Thoracic aorta (tissue), 2 donors: ENCODE measurements around the gene CITED2. TPM values are rescaled to one million over a fixed set of nuclear protein-coding genes. Genes with fewer than 3 reads are reported as not detected.

Experiments
- ATAC-seq: fragments of 150-250 bp; one replicate; pipeline ENCODE4 v1.8.0; 2017; ENCODE audit warnings: low read depth; ENCODE audit not compliant: insufficient number of reproducible peaks, low FRiP score
- DNase-seq: peaks from one replicate; pipeline ENCODE4 v3.0.0-alpha.2; 2020; ENCODE audit warnings: low spot score
- H3K27ac ChIP-seq, 2 donors: fragments of 200-600 bp; sonication (generic); 1 replicate in 1 of 2; 2 replicates in 1 of 2; pipeline ENCODE4 v1.5.1; 2016; ENCODE audit warnings: mild to moderate bottlenecking in 2 of 2, moderate library complexity in 2 of 2
- H3K27me3 ChIP-seq: fragments of 200-600 bp; sonication (generic); replicated peaks from 2 replicates; pipeline ENCODE4 v1.6.0; 2016; ENCODE audit warnings: mild to moderate bottlenecking; ENCODE audit not compliant: insufficient read depth
- H3K36me3 ChIP-seq: fragments of 200-600 bp; sonication (generic); one replicate; pipeline ENCODE4 v1.5.1; 2016
- H3K4me1 ChIP-seq, 2 donors: fragments of 200-600 bp; sonication (generic); 1 replicate in 1 of 2; 2 replicates in 1 of 2; pipeline versions ENCODE4 v1.5.1 to v1.6.0; 2016; ENCODE audit warnings: low read depth in 2 of 2, mild to moderate bottlenecking in 1 of 2; ENCODE audit not compliant: control insufficient read depth in 1 of 2
- H3K4me3 ChIP-seq: fragments of 200-600 bp; sonication (generic); 2 replicates; pipeline ENCODE4 v1.5.1; 2016; ENCODE audit warnings: mild to moderate bottlenecking
- H3K9me3 ChIP-seq: fragments of 200-600 bp; sonication (generic); 2 replicates; pipeline ENCODE4 v1.5.1; 2016
- total RNA-seq, 2 donors: library from RNA; depleted of rRNA; stranded (reverse); fragments of >200 nt; gene quantifications; one replicate each; pipeline versions ENCODE4 v1.1.0 to v1.2.3, GENCODE V29; 2016
- TF ChIP-seq, protein P1 (sequence below): fragments of 200-600 bp; sonication (generic); IDR thresholded peaks from one replicate; pipeline ENCODE4 v1.5.1; 2019; ENCODE audit warnings: antibody characterized with exemption

The CITED2 gene
- total RNA-seq, 2 donors from 2014 or later, result 43.5 to 62.7 TPM

DNA sequence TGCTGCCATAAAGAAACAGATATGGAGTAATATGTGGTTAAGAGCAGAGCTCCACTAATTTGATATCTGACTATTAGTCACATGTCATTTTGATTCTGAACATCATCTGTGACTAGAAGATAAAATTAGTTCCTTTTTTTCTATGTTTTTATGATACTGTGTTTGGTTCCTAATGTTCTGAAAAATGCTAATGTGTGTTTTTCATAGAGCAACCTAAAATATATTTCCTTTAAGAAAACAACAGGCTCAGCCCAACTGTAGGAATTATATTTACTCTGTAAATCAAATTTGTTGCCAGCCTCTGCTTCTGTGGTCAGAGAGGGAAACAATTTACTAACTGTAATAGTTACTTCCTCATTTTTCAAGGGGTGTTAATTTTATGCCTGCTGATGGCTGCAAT is 49.3 kb downstream of the CITED2 start:
- Histone ChIP-seq H3K36me3 (no peaks in the 10 kb centered on the region), H3K4me1 (peaks cover 0 to 2% of the 10 kb centered on the region in 2 donors), H3K9me3 (no peaks in the 10 kb centered on the region), H3K27ac (no peak overlapping the region), H3K27me3 (no peaks in the 10 kb centered on the region), H3K4me3 (no peak overlapping the region)
- no peak for ATAC-seq
- TF ChIP-seq, protein P1, sequence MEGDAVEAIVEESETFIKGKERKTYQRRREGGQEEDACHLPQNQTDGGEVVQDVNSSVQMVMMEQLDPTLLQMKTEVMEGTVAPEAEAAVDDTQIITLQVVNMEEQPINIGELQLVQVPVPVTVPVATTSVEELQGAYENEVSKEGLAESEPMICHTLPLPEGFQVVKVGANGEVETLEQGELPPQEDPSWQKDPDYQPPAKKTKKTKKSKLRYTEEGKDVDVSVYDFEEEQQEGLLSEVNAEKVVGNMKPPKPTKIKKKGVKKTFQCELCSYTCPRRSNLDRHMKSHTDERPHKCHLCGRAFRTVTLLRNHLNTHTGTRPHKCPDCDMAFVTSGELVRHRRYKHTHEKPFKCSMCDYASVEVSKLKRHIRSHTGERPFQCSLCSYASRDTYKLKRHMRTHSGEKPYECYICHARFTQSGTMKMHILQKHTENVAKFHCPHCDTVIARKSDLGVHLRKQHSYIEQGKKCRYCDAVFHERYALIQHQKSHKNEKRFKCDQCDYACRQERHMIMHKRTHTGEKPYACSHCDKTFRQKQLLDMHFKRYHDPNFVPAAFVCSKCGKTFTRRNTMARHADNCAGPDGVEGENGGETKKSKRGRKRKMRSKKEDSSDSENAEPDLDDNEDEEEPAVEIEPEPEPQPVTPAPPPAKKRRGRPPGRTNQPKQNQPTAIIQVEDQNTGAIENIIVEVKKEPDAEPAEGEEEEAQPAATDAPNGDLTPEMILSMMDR, result no peak
- DNase-seq, result no peak

DNA sequence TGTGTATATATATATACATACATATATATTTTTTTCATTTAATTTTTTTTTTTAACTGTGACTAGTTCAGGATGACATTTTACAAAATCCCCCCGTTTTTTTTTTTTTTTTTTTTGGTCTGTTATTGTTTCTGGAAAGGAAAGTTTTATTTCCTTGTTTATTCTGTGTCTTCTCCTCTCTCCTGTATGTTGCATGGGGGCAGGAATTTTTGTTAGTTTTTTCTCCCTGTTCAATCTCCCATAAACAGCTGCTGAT is 50.2 kb downstream of the CITED2 start:
- no peaks in the 10 kb centered on the region for H3K27me3 ChIP-seq
- no peaks in the 10 kb centered on the region for H3K9me3 ChIP-seq
- H3K4me1 ChIP-seq, result peaks cover 0 to 2% of the 10 kb centered on the region in 2 donors
- H3K4me3 ChIP-seq, result no peak overlapping the region
- DNase-seq, result no peak
- H3K36me3 ChIP-seq, result no peaks in the 10 kb centered on the region
- no peak overlapping the region for H3K27ac ChIP-seq
- no peak for ATAC-seq
- TF ChIP-seq, protein P1, result no peak

DNA sequence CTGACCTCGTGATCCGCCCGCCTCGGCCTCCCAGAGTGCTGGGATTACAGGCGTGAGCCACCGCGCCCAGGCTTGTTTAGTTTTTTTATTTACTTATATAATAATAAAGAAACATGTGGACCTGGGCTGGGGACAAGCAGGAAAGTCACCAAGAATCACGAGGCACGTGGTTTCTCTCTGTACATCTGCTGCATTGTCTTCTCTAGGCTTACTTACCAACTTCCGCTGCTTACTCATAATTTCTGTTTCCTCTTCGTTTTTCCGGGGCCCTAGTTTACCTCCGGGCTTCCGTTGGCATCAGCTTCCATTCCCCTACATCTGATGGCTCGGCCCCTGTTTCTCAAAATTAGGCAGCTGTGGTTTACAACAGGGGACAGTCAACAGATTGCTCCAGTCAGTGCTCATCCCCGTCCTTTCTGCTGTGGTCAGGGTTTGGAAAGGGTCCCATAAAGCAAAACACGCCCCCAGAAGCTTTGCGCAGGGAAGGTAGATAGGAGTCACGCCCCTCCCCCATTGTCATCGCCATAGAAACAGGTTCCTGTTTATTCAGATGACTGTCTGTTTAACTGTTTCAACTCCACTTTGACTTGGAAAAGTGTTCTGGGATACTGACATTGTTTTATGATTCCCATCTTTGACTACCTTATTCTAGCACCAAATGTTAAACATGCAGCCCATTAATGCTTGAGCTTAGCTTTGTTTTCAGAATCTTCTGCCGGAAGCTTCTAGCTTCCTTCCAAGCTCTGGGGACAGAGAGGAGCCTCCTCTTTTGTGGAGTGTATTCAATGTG is 50.7 kb downstream of the CITED2 start:
- Histone ChIP-seq H3K9me3 (no peaks in the 10 kb centered on the region), H3K4me3 (peak overlapping the region; percentile 8), H3K27me3 (no peaks in the 10 kb centered on the region), H3K36me3 (no peaks in the 10 kb centered on the region), H3K4me1 (peaks cover 0 to 2% of the 10 kb centered on the region in 2 donors), H3K27ac (no peak overlapping the region)
- TF ChIP-seq, protein P1, result no peak
- DNase-seq (peak; percentile 25), ATAC-seq (no peak)

Other genes with a start within 250 kb of the CITED2 start
- gene HECA, start 239.6 kb downstream of the CITED2 start, total RNA-seq, result 10 to 100 TPM; 46.7 to 58.3 TPM
- gene TXLNB, start 82.7 kb downstream of the CITED2 start, total RNA-seq, result under 1 TPM; 0.49 to 0.81 TPM